CD8-positive, alpha-beta memory T cell (primary cell): ENCODE data around the gene CCN5. TPM values are rescaled to one million over a fixed set of nuclear protein-coding genes. Genes with fewer than 3 reads are reported as not detected.
"Not testable (repeated sequence)": the region's sequence is repeated elsewhere in the genome, so short reads cannot be mapped to it uniquely, and the experiment has no call there.

Source experiments
- CTCF ChIA-PET: fragments of 350-600 bp; sonication (Branson Sonifier 250); formaldehyde crosslinking; loops from one replicate; lab custom pipeline; 2021; ENCODE audit warnings: antibody characterized with exemption; lab: Charles Lee
- POLR2A ChIA-PET: fragments of 350-600 bp; sonication (Branson Sonifier 250); formaldehyde crosslinking; loops from one replicate; lab custom pipeline; 2021; ENCODE audit warnings: antibody characterized with exemption; lab: Charles Lee
- DNase-seq, 5 donors: peaks; one replicate each; pipeline versions ENCODE4 v3.0.0 to v3.0.0-alpha.2; 2020 to 2022; ENCODE audit warnings: mixed read lengths in 1 of 5
- H3K27ac ChIP-seq: one replicate; pipeline ENCODE4 v1.7.0; 2013; ENCODE audit warnings: low read depth, mild to moderate bottlenecking, low read length, moderate library complexity
- H3K27me3 ChIP-seq: 2 replicates; pipeline ENCODE4 v1.7.0; 2013; ENCODE audit warnings: low read length, mild to moderate bottlenecking; ENCODE audit not compliant: insufficient read depth, poor library complexity, severe bottlenecking
- H3K36me3 ChIP-seq: 2 replicates; pipeline ENCODE4 v1.7.0; 2013; ENCODE audit warnings: mild to moderate bottlenecking, low read length, moderate library complexity; ENCODE audit not compliant: insufficient read depth
- H3K4me1 ChIP-seq: 2 replicates; pipeline ENCODE4 v1.7.0; 2013; ENCODE audit warnings: mild to moderate bottlenecking, low read length, moderate library complexity; ENCODE audit not compliant: insufficient read depth
- H3K4me3 ChIP-seq: 2 replicates; pipeline ENCODE4 v1.7.0; 2013; ENCODE audit warnings: mild to moderate bottlenecking, low read length
- H3K9me3 ChIP-seq: 2 replicates; pipeline ENCODE4 v1.7.0; 2013; ENCODE audit warnings: mild to moderate bottlenecking, low read length
- H3K27ac Mint-ChIP-seq, 8 donors: one replicate each; pipeline ENCODE4 v1.8.0; 2020 to 2021; ENCODE audit warnings: mixed read lengths in 8 of 8, mild to moderate bottlenecking in 6 of 8, inconsistent platforms in 3 of 8, moderate library complexity in 3 of 8
- H3K27me3 Mint-ChIP-seq, 2 donors: one replicate each; pipeline ENCODE4 v1.8.0; 2020 to 2021; ENCODE audit warnings: mixed read lengths in 2 of 2, mild to moderate bottlenecking in 1 of 2, moderate library complexity in 1 of 2
- H3K36me3 Mint-ChIP-seq, 3 donors: one replicate each; pipeline ENCODE4 v1.8.0; 2020 to 2021; ENCODE audit warnings: mixed read lengths in 3 of 3, inconsistent platforms in 1 of 3, mild to moderate bottlenecking in 1 of 3
- H3K4me1 Mint-ChIP-seq, 3 donors: one replicate each; pipeline ENCODE4 v1.8.0; 2020 to 2021; ENCODE audit warnings: mixed read lengths in 3 of 3, inconsistent platforms in 1 of 3, mild to moderate bottlenecking in 1 of 3
- H3K4me3 Mint-ChIP-seq, 7 donors: one replicate each; pipeline ENCODE4 v1.8.0; 2020 to 2021; ENCODE audit warnings: mixed read lengths in 7 of 7, mild to moderate bottlenecking in 6 of 7, moderate library complexity in 4 of 7, inconsistent platforms in 2 of 7
- H3K9me3 Mint-ChIP-seq, 5 donors: one replicate each; pipeline ENCODE4 v1.8.0; 2020 to 2022; ENCODE audit warnings: mixed read lengths in 5 of 5, mild to moderate bottlenecking in 3 of 5, moderate library complexity in 2 of 5, inconsistent platforms in 1 of 5
- polyA plus RNA-seq: library from polyadenylated mRNA; unstranded; fragments of 300-500 nt; fragmentation: Illumina TruSeq; gene quantifications from one replicate; pipeline ENCODE4 v1.2.3, GENCODE V29; 2021
- total RNA-seq, 2 experiments: library from RNA; stranded (reverse); gene quantifications; one replicate each; pipeline ENCODE4 v1.2.3, GENCODE V29; 2021

CCN5 gene
- total and polyA plus RNA-seq, 3 experiments from 2014 or later = not detected

GRCh38 chr20:44762466-44763140, 47.4 kb downstream of the CCN5 start:
- Histone ChIP-seq H3K4me3 (no peak overlapping the region), H3K36me3 (no peaks in the 10 kb centered on the region), H3K27me3 (no peaks in the 10 kb centered on the region), H3K27ac (no peak overlapping the region), H3K9me3 (no peaks in the 10 kb centered on the region), H3K4me1 (no peaks in the 10 kb centered on the region)
- no peaks in the 10 kb centered on the region for H3K36me3 Mint-ChIP-seq
- H3K27ac Mint-ChIP-seq = no peak overlapping the region
- H3K27me3 Mint-ChIP-seq = peaks cover 16 to 22% of the 10 kb centered on the region in 2 donors
- POLR2A ChIA-PET = no interaction called here
- no peak for DNase-seq
- no peaks in the 10 kb centered on the region for H3K4me1 Mint-ChIP-seq
- H3K9me3 Mint-ChIP-seq = no peaks in the 10 kb centered on the region
- no peak overlapping the region for H3K4me3 Mint-ChIP-seq
- CTCF ChIA-PET = no interaction called here

GRCh38 chr20:44763798-44764197, 48.6 kb downstream of the CCN5 start:
- H3K9me3 Mint-ChIP-seq, H3K27me3 ChIP-seq, H3K27ac ChIP-seq, H3K4me1 ChIP-seq, H3K4me3 ChIP-seq, H3K9me3 ChIP-seq, H3K36me3 ChIP-seq, H3K36me3 Mint-ChIP-seq, DNase-seq, H3K4me1 Mint-ChIP-seq, H3K4me3 Mint-ChIP-seq, H3K27ac Mint-ChIP-seq, POLR2A ChIA-PET: not testable (repeated sequence)
- CTCF ChIA-PET = interaction anchor here (0.8 kb wide), 1 partner anchor 16 kb away, joined by 3 read pairs; no protein-coding TSS in a partner anchor
- peaks cover 14 to 25% of the 10 kb centered on the region in 2 donors for H3K27me3 Mint-ChIP-seq

GRCh38 chr20:44765091-44765490, 49.9 kb downstream of the CCN5 start:
- Histone ChIP-seq H3K9me3 (no peaks in the 10 kb centered on the region), H3K4me1 (no peaks in the 10 kb centered on the region), H3K27ac (no peak overlapping the region), H3K36me3 (no peaks in the 10 kb centered on the region), H3K4me3 (no peak overlapping the region), H3K27me3 (no peaks in the 10 kb centered on the region)
- H3K4me1 Mint-ChIP-seq = no peaks in the 10 kb centered on the region
- ChIA-PET CTCF (no interaction called here), POLR2A (no interaction called here)
- H3K4me3 Mint-ChIP-seq = no peak overlapping the region
- no peak overlapping the region for H3K27ac Mint-ChIP-seq
- H3K36me3 Mint-ChIP-seq = no peaks in the 10 kb centered on the region
- H3K9me3 Mint-ChIP-seq = no peaks in the 10 kb centered on the region
- no peak for DNase-seq
- H3K27me3 Mint-ChIP-seq = peaks cover 12 to 26% of the 10 kb centered on the region in 2 donors

DNA sequence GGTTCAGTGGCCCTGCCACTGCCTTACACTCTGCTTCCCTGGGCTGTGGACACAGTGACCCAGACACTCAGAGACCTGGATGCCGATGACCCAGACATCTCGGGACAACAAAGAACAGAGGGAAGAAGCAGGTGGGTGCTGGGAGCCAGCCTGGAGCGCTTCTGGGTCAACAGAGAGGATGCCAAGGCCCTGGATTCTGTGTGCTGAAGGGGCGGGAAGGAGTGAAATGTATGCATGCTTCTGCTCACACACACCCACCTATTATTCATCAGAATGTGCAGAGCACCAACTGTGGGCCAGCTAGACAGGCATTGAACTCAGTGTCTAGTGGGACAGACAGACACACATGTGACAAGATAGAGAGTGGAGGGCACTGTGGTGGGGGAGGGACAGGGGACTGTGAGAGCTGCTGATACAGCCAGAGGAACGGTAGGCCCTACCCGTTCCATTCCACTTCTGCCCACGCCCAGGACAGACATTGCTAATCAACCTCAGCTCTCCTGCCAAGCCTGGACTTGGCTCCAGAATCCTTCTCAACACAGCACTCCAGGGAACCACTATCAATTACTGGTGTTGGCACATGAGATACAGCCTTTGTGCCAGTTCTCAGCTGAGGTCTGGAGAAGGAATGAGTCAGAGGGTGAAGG, 50.7 kb downstream of the CCN5 start:
- POLR2A ChIA-PET = no interaction called here

GRCh38 chr20:44768256-44768655, 53.1 kb downstream of the CCN5 start:
- Histone ChIP-seq H3K27ac (no peak overlapping the region), H3K27me3 (no peaks in the 10 kb centered on the region), H3K36me3 (no peaks in the 10 kb centered on the region), H3K4me1 (no peaks in the 10 kb centered on the region), H3K9me3 (no peaks in the 10 kb centered on the region), H3K4me3 (no peak overlapping the region)
- H3K9me3 Mint-ChIP-seq = no peaks in the 10 kb centered on the region
- CTCF ChIA-PET = interaction anchor here (0.7 kb wide), 1 partner anchor 14 kb away, joined by 3 read pairs; no protein-coding TSS in a partner anchor
- peaks cover 15 to 47% of the 10 kb centered on the region in 2 donors for H3K27me3 Mint-ChIP-seq
- no peak for DNase-seq
- no peak overlapping the region for H3K27ac Mint-ChIP-seq
- H3K4me3 Mint-ChIP-seq = no peak overlapping the region
- no peaks in the 10 kb centered on the region for H3K4me1 Mint-ChIP-seq
- H3K36me3 Mint-ChIP-seq = no peaks in the 10 kb centered on the region
- POLR2A ChIA-PET = no interaction called here

More for the DNA sequence above, 50.7 kb downstream of the CCN5 start:
- CTCF ChIA-PET = no interaction called here
- Histone ChIP-seq H3K9me3 (no peaks in the 10 kb centered on the region), H3K4me3 (no peak overlapping the region), H3K27ac (no peak overlapping the region), H3K4me1 (no peaks in the 10 kb centered on the region), H3K36me3 (no peaks in the 10 kb centered on the region), H3K27me3 (no peaks in the 10 kb centered on the region)
- Mint-ChIP-seq H3K36me3 (no peaks in the 10 kb centered on the region), H3K9me3 (no peaks in the 10 kb centered on the region), H3K27ac (no peak overlapping the region), H3K4me1 (no peaks in the 10 kb centered on the region), H3K4me3 (no peak overlapping the region), H3K27me3 (peaks cover 12 to 32% of the 10 kb centered on the region in 2 donors)
- no peak for DNase-seq

DNA sequence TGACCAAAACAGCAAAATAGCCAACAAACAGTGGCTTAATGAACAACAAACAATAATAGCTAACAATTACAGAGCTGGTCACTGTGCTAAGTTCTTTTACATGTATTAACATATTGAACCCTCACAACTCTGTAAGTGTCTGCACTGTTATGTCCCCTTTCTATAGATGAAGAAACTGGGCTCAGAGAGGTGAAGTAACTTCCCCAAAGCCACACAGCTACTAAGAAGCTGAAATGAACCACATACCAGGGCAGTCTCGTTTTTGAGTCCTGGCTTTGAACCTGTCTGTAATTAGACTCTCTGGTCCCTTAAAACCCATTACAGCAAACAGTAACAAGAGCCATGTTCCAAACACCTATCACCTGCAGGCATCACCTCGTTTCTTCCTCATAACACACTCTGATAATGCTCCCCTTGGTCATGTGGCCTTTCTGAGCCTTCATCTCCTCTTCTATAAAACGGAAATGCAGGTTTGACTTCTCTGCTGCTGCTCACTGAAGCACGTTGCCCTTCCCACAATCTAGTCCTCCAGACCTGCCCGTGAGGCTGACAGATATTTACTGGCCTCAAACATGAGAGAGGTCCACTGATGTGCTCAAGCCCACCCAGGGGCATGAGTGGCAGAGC, 53.8 kb downstream of the CCN5 start:
- ChIA-PET POLR2A (no interaction called here), CTCF (no interaction called here)
- H3K27me3 ChIP-seq = no peaks in the 10 kb centered on the region

DNA sequence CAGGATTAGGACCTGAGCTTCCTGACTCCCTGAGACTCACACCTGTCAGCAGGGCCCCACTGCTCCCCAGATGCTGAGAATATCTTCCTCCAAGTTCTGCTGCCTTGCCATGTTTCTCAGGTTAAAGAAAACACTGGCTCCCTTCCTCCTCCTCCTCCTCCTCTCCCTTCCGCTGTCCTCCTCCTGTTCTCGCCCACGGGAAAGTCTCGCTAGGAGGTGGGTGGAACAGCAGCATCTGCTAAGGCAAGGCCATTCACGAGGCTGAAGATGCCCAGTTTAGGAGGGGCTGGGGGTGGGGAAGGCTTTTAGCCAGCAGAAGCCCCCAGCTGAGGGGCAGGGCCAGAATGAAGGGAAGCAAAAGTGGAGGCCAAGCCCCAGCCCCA, 54.3 kb downstream of the CCN5 start:
- no peaks in the 10 kb centered on the region for H3K4me1 Mint-ChIP-seq
- no peaks in the 10 kb centered on the region for H3K9me3 Mint-ChIP-seq
- Histone ChIP-seq H3K4me1 (no peaks in the 10 kb centered on the region), H3K27ac (no peak overlapping the region), H3K4me3 (no peak overlapping the region), H3K9me3 (no peaks in the 10 kb centered on the region), H3K36me3 (no peaks in the 10 kb centered on the region), H3K27me3 (no peaks in the 10 kb centered on the region)
- H3K36me3 Mint-ChIP-seq = no peaks in the 10 kb centered on the region
- no peak overlapping the region for H3K4me3 Mint-ChIP-seq
- H3K27ac Mint-ChIP-seq = no peak overlapping the region
- DNase-seq = no peak
- peaks cover 15 to 42% of the 10 kb centered on the region in 2 donors for H3K27me3 Mint-ChIP-seq
- ChIA-PET CTCF (no interaction called here), POLR2A (no interaction called here)

More for the DNA sequence above, 53.8 kb downstream of the CCN5 start:
- Mint-ChIP-seq H3K27ac (no peak overlapping the region), H3K4me3 (no peak overlapping the region), H3K4me1 (no peaks in the 10 kb centered on the region), H3K27me3 (peaks cover 15 to 47% of the 10 kb centered on the region in 2 donors), H3K36me3 (no peaks in the 10 kb centered on the region), H3K9me3 (no peaks in the 10 kb centered on the region)
- no peak for DNase-seq
- Histone ChIP-seq H3K9me3 (no peaks in the 10 kb centered on the region), H3K4me3 (no peak overlapping the region), H3K4me1 (no peaks in the 10 kb centered on the region), H3K27ac (no peak overlapping the region), H3K36me3 (no peaks in the 10 kb centered on the region)

DNA sequence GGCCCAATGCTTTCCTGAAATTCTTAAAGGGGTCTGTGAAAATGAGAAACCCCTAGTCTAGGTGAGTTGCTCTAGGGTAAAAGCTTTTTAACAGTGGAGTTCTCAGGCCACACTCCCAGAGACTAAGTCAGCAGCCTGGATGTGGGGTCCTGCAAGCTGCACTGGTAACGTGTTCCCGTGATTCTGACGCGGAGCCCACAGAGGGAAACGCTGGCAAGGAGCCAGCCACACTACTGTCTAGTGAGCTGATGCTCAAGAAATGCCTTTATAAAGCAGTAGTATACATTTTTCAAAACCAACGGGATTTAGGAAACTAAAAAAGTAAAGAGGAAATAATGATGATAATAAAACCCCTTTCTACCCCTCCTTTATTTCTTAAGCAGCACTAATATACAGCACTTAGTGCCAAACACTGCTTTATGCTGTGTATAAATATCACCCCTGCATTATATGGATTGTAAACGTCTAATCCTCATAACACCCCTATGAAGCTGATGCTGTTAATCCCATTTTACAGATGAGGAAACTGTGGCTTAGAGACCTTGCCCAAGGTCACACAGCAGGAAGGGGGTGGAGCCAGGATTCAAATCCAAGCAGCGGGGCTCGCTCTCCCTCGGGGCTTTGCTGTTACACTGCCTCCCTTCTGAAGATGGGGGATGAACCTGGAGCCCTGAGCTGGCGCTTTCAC, 55.5 kb downstream of the CCN5 start:
- H3K9me3 ChIP-seq = no peaks in the 10 kb centered on the region
- CTCF ChIA-PET = no interaction called here
- H3K4me3 ChIP-seq = no peak overlapping the region
- no peaks in the 10 kb centered on the region for H3K36me3 Mint-ChIP-seq
- no peak overlapping the region for H3K27ac Mint-ChIP-seq
- no peaks in the 10 kb centered on the region for H3K4me1 ChIP-seq
- no peak overlapping the region for H3K4me3 Mint-ChIP-seq
- POLR2A ChIA-PET = no interaction called here
- H3K27ac ChIP-seq = no peak overlapping the region
- peaks cover 15 to 38% of the 10 kb centered on the region in 2 donors for H3K27me3 Mint-ChIP-seq
- H3K4me1 Mint-ChIP-seq = no peaks in the 10 kb centered on the region
- H3K27me3 ChIP-seq = no peaks in the 10 kb centered on the region
- H3K9me3 Mint-ChIP-seq = no peaks in the 10 kb centered on the region
- DNase-seq = no peak
- no peaks in the 10 kb centered on the region for H3K36me3 ChIP-seq
